ENCODE results near the gene RSPH9.
"Not testable (repeated sequence)": the region's sequence is repeated elsewhere in the genome, so short reads cannot be mapped to it uniquely, and the experiment has no call there.

Gene RSPH9

DNA sequence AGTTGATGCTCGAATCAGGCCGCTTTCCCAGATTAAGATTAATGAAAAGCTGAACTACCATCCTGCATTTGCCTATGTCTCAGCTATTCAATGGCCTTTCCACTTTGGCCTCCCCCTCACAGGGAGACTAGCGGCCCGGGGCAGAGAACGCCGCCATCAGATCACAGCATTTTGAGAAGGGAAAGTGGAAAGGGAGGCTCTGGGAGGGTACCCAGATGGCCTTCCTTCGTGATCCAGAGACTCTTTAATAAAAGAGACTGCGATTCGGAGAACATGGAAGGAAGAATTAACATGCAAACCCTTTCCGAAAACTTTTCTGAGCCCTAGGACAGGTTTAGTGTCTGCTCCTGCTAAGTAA is 42.2 kb downstream of the RSPH9 start:
- DNase-seq (ENCODE audit: low read depth, low spot score): no peak

DNA sequence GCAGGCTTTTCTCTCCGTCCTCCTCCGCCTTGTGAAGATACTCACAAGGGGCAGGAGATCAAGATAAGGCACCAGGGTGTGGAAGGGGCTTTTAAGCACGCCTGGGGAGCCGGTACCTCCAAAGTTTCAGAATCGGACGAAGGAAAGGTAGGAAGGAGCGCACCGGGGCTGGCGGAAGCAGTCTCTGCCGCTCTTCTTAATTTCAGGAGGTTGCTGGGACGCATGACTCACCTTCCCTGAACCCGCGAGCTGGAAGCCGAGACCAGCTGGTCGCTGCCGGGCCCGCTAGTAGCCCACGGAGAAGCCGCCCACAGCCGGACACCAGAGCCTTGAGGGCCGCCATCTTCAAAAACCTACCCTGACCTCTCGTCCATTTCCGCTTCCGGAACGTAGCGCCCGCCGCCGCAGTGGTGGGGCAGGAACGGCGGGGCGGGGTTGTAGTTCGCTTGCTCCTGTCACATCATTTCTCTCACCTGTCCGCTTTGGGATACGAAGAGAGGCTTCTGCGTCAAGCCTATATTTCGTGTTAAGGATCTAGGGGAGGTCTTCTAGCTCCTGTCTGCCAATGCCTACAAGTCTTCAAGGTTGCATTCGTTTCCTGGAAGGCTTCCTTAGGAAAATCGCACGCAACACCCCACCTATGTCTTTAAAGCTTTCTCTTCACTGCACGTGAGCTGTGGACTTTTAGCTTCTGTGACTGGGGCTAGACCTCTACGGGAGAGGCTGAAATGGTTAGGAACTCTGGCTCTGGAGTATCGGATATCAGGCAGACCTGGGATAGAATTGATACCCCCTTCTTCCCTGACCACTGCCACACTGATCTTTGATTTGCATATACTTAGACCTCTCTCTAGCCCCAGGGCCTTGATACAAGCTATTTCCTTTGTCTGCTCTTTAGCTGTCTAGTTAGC is 42.9 kb downstream of the RSPH9 start, which contains the start of gene MRPS18A:
Gene MRPS18A (minus strand): TSS at position 355 of the 911 bp plus-strand sequence. CDS start 12 bp downstream, at position 343.
- no peak for DNase-seq (ENCODE audit: low read depth, low spot score)

DNA sequence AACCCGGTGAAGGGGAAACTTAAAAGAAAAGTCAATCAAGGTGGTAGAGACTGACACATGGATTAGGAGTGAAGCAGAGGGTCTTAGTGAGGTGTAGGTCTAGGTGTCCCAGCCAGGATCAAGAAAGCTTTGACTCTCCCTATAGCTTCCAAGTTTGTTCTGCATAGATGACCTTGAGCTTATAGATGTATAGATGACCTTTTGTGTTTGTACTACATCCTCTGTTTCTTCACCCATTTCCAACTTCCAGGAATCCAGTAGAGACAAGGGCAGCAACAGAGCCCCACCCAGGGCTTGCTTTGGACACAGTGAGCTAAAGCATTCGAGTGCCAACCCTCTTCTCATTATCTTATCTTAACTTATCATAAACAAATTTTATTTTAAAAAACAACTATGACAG is 44.6 kb downstream of the RSPH9 start:
- no peak for DNase-seq (ENCODE audit: low read depth, low spot score)

DNA sequence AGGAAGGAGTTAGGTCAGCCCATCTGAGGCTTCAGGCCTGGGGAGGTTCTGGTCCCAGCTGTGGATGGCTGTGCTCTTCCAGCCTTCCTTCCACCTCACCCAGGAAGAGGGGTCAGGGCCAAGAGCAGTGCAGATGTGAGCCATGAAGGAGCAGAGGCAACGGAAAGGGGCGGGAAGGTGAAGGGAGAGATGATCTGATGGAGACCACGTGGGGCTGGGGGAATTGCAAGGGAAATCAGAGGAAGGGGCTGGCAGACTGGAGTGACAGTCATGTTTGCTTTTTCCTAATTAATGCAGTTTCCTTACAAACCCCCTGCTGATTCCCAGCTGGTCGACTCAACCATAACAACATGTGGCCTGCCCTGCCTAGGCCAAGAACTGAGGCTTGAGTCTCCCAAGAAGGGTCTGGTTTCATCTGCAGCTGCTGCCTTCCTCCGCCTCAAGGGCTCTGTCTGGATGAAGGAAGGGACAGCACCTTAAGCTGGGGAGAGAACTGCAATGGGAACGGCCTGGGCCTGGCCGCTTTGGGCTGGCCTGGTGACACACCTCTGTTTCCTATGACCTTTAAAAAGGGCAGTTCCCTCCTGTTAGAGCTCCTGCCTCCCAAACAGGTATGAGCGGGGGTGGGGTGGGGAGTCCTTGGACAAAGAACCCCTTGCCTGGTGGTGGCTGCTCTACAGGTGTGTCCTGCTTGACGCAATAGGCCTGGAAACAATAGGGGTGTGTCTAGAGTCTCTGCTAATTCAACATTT is 50.6 kb downstream of the RSPH9 start:
- no peak for DNase-seq (ENCODE audit: low read depth, low spot score)

DNA sequence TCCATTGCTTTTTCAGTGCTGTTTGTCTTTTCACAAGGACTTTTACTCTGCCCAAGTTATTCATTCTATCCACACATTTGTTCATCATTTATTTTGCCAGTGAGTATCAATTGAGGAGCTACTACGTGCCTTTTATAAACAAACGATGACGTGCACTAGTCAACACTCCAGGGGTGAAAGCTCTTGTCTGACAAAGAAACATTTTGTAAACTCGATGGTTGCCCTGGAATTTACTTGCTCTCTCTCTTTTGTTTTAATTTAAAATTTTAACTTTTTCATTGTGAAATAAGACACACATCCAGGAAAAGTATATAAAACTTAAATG is 51.1 kb downstream of the RSPH9 start:
- DNase-seq (ENCODE audit: low read depth, low spot score): no peak

DNA sequence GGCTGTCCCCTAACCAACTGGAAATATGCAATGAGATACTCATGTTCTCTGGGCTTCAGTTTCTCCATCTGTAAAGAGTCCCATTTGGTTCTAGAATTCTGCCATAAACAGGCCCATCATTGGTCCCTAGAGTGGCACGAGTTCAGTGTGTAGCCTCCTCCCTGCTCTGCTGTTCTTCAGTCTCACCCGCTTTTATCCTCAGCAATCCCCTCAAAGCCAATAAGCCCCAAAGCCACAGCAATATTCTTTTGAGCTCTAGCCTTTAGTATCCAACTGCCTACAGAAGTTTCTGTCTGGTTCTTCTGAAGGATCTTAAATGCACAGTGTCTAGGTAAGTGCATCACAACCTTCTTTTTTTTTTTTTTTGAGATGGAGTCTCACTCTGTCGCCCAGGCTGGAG is 52.6 kb downstream of the RSPH9 start:
- no peak for DNase-seq (ENCODE audit: low read depth, low spot score)

DNA sequence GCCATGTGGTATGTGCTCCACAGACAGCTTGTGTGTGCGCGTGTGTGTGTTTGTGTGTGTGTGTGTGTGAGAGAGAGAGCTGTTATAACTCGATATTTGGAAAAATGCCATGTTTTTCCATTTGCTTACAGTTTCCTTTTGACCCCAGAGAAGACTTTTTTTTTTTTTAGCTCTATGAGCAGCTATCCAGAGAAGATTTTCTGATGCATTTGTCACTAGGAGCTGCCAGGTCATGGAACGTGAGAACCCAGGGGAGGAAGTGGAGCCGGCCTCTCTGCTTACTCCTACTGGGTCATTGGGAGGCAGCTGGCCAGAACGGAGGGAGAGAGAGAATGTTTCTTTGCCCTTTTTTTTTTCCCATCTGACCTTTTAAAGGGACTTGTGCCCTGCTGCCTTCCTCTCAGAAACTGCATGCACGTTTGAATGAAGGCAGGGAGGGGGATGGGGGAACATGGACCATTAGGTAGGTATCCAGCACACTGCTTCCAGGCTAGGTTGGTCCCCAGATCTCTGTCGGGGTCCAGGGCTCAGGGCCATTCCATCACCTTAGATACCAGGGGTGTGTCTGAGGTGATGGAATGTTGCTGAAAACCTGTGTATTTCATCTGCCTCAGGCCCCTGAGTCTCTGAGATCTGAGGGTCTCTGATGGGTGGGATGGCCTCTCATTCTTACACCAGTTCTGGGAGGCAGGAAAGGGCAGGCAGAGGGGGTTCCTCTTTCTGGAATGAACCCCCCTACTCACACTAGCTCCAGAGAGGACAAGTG is 53.9 kb downstream of the RSPH9 start:
- no peak for DNase-seq (ENCODE audit: low read depth, low spot score)

DNA sequence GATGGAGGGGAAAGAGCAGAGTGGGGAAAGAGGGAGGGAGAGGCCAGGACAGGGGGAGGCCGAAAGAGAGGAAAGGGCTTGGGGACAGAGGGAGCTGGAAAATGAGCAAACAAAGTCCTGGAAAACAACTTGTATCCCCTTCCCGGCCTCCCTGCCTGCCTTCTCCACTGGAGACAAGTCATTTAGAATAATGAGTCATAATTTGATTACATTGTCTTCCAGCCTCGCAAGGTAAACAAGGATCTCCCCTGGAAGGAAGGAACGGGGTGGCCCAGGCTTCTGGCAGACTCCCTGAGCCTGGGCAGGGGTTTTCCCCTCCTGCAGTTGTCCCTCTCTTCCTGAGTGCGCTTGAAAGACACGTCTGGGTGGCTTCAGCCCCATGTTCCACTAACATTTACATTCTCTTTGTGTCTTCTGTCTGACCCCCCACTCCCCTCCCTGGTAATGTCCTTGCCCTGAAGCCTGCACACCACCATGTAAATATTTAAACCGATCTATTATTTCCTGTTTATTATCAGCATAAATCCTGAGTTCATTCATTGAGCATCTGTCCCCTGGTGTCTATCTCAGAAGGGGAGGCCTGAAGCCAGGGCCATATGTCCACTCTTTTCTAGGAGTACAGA is 54.8 kb downstream of the RSPH9 start:
- no peak for DNase-seq (ENCODE audit: low read depth, low spot score)

DNA sequence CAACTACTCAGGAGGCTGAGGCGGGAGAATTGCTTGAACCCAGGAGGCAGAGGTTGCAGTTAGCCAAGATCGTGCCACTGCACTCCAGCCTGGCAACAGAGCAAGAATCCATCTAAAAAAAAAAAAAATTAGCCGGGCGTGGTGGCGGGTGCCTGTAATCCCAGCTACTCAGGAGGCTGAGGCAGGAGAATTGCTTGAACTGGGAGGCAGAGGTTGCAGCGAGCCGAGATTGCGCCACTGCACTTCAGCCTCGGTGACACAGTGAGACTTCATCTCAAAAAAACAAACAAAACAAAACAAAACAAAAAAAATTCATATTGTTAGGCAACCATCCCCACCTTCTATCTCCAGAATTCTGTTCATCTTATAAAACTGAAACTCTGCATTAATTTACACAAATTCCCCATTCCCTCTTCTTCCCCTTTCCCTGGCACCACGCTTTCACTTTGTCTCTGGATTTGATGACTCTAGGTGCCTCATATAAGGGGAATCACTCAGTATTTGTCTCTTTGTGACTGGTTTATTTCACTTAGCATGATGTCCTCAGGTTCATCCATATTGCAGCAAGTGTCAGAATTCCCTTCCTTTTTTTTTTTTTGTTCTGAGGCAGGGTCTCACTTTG is 56.2 kb downstream of the RSPH9 start:
- DNase-seq (ENCODE audit: low read depth, low spot score): not testable (repeated sequence)

DNA sequence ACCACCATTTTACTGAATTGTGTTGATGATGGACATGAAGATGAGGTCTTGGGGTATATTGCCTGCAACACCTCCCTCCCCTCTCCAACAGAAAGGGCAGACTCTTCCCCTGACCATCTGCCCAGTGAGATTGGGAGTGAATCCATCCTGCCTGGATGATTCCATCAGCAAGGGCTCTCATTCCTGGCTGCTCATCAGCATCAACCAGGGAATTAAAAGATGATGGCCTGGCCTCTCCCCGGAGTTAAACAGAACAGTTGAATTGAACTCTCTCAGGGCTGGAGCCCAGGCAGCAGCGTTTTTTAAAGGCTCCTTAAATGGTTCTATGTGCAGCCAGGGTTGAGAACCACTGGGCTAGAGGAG is 57.3 kb downstream of the RSPH9 start:
- no peak for DNase-seq (ENCODE audit: low read depth, low spot score)

DNA sequence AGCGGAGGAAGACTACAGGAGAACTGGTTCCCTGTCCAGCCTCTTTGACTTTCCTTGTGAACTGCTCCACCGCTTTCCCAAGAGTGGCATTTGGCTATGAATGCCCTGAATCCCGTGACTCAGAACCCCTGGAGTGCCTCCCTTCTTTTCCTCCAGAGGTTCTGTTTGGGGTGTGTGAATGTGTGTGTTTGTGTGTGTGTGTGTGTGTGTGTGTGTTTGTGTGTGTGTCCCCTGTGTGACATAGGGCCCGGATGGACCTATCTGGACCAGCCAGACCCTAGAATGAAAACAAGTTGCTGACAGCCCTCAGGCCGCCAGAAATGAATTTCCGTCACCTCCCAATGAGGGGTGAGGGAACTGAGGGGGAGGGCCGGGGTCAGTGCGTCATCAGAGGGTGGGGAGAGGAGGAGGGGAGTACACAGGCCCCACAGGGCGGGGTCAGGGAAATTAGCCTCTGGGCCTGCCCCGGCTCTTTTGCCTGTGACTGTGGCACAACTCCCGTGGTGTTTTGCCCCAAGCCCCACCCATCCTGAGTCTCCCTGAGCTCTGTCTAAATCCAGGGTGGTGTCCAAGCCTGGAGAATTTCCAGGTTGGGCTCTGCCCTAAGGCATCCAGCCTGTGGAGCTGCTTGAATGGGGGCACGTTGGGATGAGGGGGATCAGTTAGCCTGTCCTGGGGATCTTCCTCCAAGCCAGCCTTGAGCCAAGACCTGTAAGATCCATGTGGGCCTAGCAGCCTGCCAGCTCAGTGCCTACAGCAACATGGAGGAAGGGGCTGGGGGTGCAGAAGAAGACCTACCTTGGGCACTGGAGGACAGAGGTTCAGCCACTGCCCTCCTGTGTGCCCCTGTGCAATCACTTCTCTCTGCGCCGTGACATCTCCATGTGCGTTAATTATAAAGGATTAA is 58.0 kb downstream of the RSPH9 start:
- peak; percentile 97 for DNase-seq (ENCODE audit: low read depth, low spot score)

DNA sequence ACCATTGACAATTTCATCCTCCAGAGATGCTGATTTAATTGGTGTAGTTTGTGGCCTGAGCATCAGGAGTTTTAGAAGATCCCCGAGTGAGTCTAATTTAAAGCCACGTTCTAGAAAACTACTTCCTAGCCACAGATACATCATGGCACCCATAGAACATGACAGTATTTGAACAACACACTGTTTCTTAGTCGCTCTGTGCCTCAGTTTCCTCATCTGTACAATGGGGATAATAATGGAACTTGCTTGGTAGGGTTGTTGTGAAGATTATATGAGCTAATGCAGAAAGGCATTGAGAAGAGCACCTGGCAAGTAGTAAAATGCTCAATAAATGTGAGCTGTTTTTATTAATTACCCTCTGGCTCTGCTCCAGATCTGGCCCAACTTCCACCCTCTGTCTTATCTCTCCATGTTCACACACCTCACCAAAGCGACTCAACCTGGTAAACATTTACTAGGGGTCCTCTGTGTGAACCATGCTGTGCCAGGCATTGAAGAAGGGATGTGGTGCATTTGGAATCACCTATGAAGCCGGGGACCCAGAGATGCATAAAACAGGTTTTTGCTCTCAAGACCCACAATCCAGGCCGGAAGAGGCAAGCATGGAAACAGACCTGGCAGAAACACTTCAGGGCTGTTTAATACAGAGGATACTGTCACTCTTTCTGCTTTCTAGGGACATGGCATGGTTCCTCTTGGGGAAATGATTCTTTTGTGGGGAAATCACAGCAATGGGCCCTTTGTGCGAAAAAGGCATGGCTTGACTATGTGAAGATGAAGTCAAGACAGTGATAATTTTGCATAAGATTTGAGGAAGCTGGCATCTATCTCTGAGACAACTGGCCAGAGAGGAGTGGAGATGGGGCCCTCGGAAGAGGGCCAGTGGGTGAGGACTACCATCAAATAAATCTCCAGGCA is 58.9 kb downstream of the RSPH9 start:
- DNase-seq (ENCODE audit: low read depth, low spot score): no peak

DNA sequence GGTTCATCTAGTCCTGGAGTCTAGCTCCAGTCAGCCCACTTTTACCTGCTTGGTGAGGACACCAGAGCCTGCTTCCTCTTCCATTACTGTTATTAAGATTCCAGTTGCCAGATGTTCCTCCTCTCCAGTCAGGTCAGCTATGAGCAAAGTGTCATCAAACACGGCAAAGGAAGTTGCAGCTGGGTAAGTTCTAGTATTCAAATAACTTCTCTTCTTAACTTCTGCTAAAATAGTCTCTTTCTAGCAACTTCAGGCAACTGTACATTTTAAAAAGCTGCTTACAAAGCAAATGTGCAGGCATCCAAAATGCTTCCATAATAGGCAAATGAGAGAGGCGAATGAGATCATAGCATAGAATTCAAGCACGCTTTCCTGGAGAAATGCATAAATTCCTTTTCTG is 61.2 kb downstream of the RSPH9 start:
- DNase-seq (ENCODE audit: low read depth, low spot score): no peak

DNA sequence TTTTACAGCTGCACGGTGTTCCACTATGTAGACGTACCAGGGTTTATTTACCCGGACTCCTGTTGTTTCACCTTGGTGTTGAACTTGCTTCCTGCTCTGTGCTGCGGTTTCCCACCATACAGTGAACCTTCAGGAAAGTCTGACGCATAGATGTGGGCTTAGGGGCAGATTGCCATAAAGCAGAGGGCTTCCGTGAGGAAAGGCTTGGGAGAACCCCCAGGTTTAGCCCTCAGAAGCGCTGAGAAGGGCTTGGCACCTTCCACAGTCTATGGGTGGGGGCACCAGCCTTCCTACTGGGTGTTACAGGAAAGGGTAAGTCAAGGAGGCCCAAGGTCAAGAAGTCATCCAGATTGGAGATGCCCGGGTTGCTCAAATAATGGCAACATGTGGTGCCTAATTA is 62.0 kb downstream of the RSPH9 start:
- no peak for DNase-seq (ENCODE audit: low read depth, low spot score)

DNA sequence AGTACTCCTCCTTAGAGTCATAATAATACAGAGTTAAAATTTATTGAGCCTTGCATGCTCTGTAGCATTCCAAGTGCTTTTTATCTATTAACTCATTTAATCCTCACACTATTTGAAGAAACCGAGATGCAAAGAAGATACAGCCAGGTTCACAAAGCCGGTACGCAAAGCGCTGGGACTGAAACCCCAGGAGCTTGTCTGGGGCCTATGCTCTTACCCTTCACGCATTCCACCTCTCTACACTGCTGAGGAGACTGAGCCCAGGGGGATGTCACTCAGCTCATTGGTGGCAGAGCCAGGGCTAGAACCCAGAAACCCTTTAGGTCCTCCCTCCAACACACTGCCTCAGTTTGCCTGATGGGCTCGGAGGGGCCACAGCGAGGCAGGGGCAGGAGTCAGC is 62.4 kb downstream of the RSPH9 start:
- no peak for DNase-seq (ENCODE audit: low read depth, low spot score)

DNA sequence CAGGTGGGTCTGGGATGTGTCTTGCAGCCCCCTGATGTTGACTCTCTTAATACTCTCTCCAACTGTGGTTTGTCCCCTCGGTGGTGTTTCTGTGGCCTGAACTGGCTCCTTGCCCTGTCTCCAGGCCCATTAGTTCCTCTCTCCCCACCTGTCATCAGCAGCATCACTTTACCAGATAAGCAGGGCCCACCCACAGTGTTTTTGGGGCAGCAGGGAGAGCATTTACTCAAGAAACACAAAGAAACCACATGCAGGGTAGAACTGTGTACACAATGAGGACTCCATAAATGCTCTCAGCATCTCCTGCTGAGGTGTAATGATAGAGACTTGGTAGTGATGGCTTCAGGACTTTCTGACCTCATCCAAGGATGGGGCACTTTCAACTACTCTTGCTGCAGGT is 62.9 kb downstream of the RSPH9 start:
- no peak for DNase-seq (ENCODE audit: low read depth, low spot score)

DNA sequence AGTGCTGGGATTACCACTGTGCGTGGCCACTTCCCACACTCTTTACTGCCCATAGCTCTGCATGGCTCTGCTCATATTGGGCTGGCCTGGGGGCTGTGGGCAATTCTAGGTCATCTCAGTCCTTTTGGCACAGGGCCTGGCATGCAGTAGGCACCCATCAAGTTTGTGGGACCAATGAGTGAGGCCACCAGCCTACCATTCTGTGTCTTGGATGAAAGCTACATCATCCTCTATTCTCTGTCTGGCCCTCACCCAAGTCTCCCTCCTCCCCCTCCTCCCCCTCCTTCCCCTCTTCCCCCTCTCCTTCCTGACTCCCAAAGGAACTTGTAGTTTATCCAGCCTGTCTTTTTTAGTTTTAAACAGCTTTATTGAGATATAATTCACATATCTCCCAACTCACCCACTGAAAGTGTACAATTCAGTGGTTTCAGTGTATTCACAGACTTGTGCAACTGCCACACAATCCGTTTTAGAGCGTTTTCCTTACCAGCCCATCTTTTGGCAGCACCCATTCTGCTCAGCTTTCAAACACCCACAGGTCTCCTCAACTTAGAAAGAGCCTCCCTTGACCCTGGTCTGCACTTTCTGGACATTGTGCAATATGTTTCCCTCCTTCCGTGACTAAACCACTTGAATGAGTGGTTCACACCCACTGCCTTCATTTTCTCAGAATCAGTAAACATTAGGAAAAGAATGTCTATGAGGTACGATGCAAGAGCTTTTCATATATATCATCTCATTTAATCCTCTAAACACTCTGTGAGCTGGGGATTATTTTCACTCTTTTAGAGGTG is 64.2 kb downstream of the RSPH9 start:
- no peak for DNase-seq (ENCODE audit: low read depth, low spot score)

DNA sequence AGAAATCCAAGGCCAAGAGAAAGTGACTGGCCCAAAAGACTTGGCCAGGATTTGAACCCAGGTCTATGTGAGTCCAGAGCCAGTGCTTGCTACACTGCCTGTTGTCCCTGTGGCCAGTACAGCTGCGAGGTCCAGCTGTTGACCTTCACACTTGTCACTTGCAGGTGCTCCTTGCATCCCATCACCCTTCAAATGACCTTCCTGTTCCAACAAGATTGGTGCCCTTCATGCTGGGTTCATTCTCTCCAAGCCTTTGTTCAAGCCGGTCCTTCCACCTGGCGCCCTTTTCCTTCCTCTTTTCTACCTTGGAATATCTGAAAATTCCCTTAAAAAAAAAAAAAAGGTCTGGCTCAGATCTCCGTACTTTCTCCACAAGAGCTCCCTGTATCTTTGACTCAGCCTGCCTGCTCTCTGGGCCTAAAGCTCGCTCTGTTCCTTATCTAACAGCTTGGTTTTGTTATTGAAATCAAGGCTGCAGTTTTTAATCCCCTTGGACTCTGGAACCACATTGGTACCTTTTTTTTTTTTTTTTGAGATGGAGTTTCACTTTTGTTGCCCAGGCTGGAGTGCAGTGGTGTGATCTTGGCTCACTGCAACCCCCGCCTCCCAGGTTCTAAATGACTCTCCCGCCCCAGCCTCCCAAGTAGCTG is 64.9 kb downstream of the RSPH9 start:
- no peak for DNase-seq (ENCODE audit: low read depth, low spot score)
